ENCODE results near the gene DNAJB8.

DNAJB8 gene

DNA sequence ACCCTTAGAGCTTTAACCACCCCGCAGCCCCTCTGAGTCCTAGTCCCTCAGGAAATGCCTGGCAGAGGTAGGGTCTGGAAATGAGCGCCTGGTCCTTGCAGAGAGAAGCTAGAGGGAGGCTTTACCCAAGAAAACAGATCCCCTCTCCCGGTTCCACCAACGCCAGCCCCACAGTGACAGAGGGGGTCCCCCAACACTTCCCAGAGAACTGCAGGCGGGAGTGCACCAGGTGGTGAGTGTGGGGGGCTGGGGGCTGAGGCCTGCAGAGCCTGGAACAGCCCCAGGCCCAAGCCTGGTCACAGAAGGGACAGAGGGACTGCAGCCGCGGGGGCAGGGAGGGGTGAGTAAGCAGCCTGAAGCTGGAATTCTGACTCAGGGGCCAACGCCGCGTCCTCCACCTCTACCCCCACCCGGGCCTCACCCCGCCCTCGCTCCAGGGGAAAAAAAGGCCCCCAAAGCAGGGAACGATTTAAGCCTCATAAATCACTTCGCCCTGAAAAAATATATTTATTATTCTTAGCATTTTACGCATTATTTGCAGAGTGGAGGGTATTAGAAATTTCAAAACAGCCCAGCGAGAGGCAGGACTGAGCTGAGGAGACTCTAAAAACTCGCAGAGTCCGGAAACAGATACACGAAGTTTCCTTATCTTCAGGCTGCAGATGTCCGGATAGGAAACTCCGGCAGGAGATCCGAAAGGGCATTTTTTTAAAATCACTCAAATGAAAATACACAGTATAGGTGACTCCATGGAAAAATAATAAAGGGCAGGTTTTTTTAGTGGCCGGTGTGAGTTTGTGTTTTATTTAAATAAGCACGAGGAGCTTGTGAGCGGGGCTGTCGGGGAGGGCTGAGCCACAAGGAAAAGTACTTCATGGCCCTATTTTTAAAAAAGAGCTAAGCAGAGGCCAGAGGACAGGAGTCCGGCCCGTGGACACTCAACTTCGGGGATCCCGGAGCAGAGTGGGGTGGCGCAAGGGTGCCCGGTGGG lies 16.3 kb upstream of the DNAJB8 start:
- no peak for DNase-seq

DNA sequence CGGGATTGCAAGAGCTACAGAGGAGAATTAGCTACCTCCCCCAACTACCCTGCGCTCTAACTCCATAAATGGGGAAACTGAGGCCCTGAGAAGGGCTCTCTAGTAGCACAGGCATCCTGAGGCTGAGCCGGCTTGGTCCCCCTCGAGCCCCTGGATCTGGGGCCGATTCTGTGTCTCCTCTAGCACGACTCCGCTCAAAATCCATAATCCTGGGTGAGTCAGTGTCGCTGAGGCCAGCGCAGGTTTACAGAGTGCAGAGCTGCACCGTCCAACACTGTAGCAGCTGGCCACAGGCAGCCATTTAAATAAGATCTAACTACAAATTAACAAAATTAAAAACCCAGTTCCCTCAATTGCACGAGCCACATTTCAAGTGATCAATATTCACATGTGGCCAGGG lies 15.5 kb upstream of the DNAJB8 start:
- no peak for DNase-seq

DNA sequence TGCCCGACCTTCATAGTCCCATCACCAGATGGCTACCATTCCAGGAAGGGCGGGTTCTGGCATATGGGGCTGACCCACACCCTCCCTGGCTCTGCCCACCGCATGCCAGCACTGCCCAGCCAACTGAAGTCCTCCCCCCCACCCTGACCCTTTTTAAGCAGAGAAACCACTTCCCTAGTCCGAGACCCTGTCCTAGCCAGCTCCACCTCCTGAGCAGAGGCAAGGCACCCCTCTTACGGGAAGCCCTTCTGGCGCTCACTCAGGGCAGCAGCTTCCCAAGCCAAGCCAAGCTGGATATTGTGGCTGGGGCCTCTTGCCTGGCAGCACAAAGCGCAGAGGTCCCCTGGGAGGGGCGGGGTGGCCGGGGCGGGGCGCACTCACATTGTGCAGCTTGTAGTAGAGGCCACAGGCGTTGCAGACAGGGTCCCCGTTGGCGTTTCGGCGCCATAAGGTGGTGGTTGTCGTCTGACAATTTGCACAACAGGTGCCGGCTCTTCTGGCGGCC lies 14.8 kb upstream of the DNAJB8 start:
- no peak for DNase-seq

DNA sequence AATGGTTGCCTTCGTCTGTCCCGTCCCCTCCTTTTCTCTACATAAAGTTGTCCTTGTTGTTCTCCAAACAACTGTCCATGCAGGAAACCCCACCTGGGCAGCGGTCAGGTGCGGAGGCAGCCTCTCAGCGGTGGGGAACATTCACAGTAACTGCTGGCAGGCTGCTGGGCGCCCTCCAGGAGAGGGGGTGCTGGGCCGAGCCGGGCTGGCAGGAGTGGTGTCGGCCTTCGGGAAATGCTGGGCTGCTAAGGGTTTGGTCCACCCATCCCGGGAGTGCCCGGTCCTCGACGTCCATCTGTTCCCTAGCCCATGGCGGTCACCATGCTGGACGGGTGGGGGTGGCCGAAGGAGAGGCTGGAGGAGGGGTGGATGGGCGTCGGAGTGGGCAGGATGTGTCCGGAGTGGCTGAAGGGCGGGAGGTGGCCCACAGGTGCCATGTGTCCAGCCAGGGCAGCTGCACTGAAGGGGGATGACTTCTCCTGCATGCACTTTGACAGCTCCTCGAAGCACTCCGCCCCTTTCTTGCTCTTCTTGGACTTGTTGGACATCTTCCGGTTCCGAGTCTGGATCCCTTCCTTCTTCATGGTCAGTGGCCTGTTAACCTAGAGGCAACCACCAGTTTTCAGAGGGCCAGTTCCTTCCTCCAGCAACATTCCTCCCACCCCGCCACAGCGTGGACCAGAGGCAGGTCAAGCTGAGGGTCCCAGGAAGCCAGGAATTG lies 14.2 kb upstream of the DNAJB8 start:
- DNase-seq, result no peak

DNA sequence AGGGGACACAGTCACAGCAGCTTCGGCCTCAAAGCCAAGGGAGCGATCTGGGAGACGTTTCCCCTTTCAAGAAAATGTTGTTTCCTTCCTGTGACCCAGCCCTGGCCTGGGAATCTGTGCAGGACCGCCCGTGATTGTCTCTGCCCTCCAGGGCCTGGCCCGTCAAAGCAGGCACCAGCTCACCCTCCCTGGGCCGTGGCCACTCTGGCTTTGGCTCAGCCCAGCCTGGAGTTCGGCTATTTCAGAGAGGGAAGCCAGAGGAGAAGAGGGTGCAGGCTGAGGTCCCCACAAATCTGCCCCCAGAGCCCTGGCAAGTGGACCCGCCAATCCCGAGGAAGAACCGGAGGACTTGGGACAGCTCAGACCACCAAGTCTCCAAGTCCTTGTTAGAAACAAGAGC lies 13.6 kb upstream of the DNAJB8 start:
- no peak for DNase-seq

DNA sequence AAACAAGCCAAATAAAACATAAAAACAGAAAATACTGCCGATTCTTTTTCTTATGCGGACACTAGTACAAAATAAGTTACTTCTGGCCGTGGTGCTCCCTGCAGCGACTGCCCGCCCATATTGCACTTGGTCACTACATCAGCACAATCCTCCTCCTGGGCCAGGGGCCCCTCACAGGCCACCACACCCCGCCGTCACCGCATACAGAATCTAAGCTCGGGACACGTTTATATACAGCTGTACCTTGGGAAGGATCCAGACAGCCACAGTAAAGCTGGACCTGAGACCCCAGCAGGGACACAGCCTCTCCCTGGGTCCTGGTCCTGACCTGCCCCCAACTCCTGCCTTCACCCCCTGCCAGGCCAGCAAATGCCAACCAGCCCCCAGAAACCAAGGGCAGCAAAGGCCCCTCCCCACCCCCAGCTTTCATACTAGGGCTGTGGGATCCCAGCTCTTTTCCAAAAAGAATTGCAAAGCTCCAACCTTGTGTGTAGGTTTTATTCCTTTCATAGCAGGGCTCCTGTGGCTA lies 12.9 kb upstream of the DNAJB8 start:
- DNase-seq, result no peak

DNA sequence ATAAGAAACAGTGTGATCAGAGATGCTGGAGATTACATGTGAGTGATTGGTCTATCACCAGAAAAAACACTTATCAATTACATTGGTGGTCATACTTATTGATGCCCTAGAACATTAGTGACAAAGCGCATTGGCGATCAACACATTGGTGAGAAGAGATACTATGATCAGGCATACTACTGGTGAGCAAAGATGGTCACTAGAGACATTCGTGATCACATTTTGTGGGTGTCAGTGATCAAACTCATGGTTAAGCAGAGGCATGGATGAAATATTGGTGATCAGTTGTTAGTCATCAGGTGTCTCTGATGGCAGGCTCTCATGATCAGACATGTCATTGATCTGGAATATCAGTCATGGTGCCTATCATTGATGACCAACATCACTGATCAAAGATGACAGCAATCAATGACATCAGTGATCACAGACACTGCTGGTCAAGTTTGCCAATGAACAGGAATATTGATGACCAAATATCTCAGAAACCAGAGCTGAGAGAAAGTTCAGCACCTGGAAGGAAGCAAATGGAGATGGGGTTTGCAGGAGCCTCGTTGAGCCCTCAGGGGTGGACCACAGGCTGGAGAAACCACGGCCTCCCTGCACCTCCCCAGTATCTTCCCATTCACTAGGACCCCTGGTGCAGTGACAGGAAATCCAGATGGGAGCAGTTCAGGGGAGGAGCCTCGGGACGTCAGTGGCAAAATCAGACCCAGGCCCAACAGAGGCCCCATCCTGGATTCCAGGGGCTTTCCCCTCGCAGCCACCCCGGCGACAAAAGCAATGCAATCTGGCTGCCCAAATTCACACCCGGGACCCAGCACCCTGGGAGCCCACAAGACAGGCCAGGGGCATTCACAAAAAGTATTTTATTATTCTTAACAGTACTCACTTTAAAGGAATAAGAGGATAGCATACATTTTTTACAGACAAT lies 12.2 kb upstream of the DNAJB8 start:
- no peak for DNase-seq

DNA sequence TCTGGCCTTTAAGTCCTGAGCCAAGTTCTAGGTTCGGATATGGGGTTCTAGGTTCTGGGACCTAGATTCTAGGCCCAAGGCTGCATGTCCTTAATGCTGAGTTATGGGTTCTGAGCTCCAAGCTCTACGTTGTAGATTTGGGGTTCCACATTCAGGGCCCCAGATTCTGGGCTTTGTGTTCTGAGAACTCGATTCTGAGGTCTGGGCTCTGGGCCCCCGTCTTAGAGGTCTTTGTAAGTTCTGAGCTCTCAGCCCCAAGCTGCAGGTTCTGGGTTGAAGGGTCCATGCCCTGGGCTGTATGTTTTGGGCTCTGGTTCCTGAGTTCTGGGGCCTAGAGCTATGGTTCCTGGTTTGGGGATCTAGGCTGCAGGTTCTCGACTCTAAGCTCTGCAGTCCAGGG lies 10.0 kb upstream of the DNAJB8 start:
- DNase-seq, result no peak

DNA sequence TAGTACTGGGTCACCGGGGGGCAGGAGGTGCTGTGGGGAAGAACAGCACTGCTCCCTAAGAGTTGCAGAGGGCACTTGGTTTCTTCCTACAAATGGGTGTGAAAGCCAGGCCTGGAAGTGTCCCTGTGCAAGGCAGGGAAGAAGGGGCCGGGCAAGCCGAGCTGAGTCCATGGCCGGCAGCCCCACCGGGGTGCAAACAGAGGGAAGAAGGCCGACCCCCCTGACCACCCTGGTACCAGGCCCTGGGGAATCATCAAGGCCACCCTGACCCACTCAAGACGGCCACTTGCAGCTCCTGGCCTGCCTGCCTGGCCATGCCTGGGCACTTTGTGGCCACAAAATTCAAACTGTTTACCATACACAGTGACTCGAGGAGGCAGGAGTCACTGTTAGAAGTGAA lies 8.7 kb upstream of the DNAJB8 start:
- no peak for DNase-seq

DNA sequence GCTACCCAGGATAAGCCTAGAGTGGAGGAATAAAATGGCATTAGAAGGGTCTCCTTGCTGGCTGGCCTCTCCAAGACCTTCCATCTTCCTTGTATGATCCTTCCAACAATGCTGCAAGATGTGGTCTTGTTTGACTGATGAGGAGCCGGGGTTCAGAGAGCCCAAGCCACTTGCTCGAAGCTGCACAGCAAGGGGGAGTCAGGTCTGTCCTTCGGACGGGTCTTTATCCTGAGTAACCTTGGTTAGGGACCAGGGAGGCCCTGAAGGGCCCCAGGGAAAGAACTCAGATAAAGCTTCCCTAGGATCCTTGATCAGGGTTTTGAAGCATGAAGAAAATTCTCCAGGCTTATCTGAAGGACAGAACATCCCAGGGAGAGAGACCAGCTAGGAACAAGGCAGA lies 7.0 kb upstream of the DNAJB8 start:
- no peak for DNase-seq

DNA sequence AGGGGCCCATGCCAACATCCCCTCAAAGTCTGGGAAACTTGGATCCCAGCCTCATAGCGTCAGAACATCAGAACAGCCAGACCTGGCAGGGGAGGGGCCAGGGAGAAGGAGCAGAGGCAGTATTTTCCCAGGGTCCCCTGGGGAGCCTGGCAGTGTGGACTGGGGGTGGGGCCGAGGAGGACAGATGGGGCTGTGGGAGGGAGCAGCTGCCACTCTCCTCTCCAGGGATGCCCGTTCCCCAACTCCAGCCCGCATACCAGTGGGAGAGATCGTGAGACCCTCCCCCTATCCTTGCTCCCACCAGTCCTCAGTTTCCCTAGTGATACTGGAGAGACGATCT lies 6.5 kb upstream of the DNAJB8 start:
- DNase-seq, result no peak

DNA sequence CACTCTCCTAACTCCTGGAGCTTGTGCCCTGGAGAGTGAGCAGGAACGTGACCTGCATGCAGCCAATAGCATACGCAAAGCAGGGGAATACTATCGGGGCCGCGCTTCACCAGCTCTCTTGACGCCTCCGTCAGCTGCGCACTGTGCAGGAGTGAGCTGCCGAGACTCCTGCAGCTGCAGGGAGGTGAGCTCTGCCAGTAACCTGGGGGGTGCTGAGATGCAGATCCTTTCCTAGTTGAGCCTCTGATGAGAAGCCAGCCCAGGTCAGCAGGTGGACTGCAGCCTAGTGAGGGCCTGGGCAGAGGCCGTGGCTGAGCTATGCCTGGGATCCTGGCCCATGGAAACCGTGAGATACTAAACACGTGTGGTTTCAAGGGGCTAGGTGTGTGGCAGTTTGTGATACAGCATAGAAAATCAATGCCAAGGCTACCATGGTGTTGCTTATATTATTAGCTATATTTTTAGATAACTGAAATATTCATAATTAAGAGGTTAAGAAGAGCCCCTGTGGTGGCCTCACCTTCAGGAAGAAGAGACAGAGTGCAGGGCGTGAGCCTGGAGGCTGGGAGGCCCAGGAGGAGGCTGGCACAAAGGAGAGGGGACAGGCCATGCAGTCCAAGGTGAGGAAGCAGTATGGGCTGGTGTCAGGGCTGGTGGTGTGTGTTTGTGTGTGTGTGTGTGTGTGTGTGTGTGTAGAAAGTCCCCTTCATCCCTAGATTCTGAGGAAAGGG lies 5.9 kb upstream of the DNAJB8 start:
- DNase-seq, result no peak

DNA sequence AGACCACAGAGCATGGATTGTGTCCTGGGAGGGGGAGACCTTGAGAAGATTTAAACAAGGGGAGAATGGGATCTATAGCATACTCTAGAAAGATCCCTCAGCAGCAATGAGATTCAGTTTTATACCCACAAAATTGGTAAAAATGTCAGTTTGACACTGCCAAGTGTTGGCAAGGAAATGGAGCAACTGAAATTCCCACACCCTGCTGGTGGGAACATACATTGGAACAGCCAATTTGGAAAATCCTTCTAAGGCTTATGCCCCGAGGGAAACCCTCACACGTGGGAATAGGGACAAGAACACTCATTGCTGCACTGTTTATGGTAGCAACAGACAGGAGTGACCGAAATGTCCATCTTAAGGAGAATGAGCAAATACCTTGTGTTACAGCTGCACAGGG lies 5.0 kb upstream of the DNAJB8 start:
- no peak for DNase-seq

DNA sequence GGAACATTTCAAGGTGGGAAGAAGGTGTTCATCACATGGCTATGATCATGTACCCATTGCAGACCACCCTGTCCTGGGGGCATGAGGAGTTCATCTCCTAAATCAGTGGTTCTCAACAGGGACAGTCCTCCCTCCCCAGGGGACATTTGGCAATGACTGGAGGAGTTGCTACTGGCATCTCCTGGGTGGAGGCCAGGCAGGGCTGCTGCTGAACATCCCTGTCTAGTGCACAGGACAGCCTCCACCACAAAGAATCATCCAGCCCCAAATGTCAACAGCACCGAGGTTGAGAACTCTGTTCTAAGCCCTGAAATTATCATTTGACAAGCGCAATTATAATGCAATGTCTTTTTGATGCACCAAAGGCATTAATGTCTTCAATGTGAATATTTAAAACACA lies 4.4 kb upstream of the DNAJB8 start:
- DNase-seq, result no peak

DNA sequence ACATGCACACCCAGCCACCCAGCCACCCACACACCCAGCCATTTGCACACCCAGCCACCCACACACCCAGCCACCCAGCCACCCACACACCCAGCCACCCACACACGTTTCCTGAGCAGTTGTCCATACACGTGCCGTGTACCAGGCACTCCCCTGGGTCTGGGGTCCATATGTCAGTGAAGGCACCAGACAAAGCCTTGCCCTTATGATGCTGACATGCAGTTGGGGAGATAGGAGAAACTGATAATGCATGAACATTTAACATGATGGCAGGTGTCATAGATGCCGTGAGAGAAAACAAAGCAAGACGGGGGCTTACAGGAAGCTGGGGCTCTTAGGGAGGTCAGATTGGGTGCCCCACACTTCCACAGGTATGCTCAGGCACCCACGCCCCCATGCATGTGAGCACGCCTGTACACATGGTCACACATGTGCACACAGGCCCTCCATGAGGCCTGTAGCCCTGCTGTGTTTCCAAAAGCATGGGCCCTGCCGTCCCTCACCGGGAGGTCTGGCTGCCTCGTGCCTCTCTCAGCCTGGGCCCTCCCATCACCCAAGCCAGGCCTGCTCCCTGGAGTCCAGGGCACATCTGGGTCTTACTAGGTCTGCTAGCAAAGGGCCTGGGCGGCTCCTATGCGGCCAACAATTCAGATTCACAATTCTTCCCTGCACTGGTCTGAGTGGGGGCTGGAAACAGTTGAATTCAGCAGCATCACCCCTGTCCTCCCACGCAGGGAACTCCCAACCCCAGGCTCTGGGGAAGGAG lies 3.6 kb upstream of the DNAJB8 start:
- no peak for DNase-seq

DNA sequence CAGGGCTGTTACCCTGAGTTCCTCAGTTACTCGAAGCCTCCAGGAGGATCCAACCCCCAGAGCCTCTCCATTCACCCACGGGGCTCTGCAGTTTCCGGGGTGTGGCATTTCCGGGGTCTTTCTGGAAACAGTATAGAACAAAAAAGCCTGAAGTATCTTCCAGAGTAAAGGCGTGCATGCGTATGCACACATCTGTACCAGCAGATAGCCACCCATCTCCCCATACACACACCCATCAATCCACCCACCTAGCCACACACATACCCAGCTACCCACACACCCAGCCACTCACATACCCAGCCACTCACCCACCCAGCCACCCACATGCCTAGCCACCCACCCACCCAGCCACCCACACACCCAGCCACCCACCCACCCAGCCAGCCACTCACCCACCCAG lies 2.9 kb upstream of the DNAJB8 start:
- no peak for DNase-seq

DNA sequence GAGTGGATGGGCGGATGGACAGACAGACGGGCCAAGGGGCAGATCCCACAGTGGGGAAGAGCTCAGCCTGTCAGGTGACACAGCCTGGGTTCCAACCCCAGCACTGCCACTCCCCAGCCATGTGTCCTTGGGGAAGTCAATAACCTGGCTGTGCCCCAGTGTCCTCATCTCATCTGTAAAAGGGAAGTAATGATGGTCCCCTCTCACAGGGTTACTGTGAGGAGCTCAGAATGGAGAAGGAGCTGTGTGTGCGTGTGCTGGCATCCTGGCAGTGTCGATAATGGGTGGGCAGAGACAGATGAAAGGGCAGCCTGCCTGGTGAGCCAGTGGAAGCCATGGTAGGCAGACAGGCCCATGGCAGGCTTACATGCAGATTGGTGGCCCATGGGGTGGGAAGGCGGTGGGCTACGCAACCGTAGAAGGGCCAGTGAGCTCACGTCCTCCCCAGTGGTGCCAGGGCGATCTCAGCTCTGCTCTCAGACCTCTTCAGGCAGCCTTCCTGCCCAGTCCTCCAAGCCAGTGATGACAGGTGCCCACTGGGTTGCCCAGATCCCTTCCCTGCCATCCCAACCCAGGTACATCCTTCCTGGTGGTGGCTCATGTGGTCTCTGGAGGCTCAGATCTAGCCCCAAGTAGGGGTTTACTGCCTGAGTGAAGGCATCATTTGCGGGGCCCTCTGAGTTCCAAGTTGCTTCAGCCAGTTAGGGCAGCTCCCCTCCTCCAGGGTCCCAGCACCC lies 2.3 kb upstream of the DNAJB8 start:
- no peak for DNase-seq

DNA sequence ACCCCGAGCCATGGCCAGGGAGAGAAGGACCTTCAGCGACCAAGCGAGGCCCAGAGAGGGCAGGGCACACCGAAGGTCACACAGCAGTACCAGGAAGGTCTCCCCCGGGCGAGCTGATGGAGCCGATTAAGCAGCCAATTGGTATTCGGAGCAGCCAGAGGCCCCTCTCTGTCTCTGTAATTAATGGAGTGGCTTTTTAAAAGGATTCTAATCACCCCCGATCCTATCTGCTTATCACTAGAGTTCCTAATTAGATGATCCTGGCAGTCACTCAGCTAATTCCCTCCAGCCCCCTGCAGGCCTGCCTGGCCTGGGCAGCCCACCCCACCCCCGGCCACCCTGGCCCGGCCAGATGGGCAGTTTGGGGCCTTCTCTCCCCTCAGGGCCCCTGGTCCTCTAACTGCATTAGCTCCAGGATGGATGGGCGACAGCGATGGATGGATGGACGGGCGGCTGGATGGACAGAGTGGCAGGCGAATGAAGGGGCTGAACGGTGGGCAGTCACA lies 1.6 kb upstream of the DNAJB8 start:
- no peak for DNase-seq

DNA sequence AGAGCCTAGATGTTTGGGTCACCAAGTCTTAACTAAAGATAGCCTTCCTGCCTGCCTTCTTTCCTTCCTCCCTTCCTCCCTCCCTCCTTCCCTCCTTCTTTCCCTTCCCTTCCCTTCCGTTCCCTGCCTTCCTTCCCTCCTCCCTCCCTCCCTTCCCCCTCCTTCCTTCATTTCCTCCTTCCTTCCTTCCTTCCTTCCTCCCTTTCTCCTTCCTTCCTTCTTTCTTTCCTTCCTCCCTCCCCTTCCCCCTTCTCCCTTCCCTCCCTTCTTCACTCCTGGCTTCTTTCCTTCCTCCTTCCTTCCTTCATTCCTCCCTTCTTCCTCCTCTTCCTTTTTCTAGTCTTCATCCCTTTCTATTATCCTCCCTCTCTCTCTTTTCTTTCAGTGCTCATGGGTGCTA lies 2.0 kb downstream of the DNAJB8 start:
- no peak for DNase-seq

DNA sequence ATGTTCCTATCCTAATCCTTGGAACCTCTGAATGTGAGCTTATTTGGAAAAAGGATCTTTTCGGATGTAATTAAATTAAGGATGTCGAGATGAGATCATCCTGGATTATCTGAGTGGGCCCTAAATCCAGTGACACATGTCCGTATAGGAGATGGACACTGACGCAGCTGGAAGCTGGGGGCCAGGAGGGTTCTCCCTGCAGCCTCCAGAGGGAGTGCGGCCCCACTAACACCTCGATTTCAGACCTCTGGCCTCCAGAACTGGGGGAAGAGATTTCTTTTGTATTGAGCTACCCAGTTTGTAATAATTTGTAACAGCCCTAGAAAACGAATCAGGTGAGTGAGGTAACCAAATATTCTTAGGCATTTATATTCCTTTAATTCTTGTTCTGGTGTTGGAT lies 2.5 kb downstream of the DNAJB8 start:
- DNase-seq, result no peak

All from activated gamma-delta T cell (primary cell).